Measurements from ENCODE around the gene ZCCHC3.

DNA sequence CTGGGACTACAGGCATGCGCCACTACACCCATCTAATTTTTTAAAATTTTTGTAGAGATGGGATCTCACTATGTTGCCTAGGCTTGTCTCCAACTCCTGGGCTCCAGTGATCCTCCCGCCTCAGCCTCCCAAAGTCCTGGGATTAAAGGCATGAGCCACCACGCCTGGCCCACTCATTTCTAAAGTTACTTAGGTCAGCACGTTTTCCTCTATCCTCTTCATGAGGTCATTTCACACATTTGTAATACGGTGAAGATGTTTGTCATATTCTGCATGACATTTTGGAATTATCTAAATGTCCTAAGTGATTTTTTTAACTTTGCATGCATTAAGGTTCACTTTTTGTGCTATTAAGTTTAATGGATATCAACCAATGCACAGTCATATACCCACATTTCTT, 16.0 kb downstream of the ZCCHC3 start:
- no peak for TF ChIP-seq EZH2phosphoT487 (IDR thresholded peaks at IDR 0.05; ENCODE audit: unreplicated experiment)
- TF ChIP-seq, protein P1, sequence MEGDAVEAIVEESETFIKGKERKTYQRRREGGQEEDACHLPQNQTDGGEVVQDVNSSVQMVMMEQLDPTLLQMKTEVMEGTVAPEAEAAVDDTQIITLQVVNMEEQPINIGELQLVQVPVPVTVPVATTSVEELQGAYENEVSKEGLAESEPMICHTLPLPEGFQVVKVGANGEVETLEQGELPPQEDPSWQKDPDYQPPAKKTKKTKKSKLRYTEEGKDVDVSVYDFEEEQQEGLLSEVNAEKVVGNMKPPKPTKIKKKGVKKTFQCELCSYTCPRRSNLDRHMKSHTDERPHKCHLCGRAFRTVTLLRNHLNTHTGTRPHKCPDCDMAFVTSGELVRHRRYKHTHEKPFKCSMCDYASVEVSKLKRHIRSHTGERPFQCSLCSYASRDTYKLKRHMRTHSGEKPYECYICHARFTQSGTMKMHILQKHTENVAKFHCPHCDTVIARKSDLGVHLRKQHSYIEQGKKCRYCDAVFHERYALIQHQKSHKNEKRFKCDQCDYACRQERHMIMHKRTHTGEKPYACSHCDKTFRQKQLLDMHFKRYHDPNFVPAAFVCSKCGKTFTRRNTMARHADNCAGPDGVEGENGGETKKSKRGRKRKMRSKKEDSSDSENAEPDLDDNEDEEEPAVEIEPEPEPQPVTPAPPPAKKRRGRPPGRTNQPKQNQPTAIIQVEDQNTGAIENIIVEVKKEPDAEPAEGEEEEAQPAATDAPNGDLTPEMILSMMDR (conservative IDR thresholded peaks at IDR 0.05; ENCODE audit: low read depth in 2 of 2): no peak
- TF ChIP-seq, protein P2, sequence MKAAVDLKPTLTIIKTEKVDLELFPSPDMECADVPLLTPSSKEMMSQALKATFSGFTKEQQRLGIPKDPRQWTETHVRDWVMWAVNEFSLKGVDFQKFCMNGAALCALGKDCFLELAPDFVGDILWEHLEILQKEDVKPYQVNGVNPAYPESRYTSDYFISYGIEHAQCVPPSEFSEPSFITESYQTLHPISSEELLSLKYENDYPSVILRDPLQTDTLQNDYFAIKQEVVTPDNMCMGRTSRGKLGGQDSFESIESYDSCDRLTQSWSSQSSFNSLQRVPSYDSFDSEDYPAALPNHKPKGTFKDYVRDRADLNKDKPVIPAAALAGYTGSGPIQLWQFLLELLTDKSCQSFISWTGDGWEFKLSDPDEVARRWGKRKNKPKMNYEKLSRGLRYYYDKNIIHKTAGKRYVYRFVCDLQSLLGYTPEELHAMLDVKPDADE (IDR thresholded peaks at IDR 0.05): no peak

All from GM23338 (cell line).